Measurements from ENCODE around the gene FAM171A1.

GRCh38 chr10:15255961-15256360 lies 115.1 kb downstream of the FAM171A1 start:
- TF ChIP-seq, protein P1, sequence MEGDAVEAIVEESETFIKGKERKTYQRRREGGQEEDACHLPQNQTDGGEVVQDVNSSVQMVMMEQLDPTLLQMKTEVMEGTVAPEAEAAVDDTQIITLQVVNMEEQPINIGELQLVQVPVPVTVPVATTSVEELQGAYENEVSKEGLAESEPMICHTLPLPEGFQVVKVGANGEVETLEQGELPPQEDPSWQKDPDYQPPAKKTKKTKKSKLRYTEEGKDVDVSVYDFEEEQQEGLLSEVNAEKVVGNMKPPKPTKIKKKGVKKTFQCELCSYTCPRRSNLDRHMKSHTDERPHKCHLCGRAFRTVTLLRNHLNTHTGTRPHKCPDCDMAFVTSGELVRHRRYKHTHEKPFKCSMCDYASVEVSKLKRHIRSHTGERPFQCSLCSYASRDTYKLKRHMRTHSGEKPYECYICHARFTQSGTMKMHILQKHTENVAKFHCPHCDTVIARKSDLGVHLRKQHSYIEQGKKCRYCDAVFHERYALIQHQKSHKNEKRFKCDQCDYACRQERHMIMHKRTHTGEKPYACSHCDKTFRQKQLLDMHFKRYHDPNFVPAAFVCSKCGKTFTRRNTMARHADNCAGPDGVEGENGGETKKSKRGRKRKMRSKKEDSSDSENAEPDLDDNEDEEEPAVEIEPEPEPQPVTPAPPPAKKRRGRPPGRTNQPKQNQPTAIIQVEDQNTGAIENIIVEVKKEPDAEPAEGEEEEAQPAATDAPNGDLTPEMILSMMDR (IDR thresholded peaks at IDR 0.05) = no peak
- no peak for TF ChIP-seq ZFX (IDR thresholded peaks at IDR 0.05; ENCODE audit: borderline replicate concordance)
